SH-SY5Y (cell line): ENCODE measurements around the gene ITGA2.

Experiments used
- GATA2 ChIP-seq: IDR thresholded peaks from 2 replicates; pipeline ENCODE4 v1.6.1; 2011; ENCODE audit warnings: mild to moderate bottlenecking, low read depth, low read length
- GATA3 ChIP-seq: IDR thresholded peaks from 2 replicates; pipeline ENCODE4 v1.6.1; 2011; ENCODE audit warnings: low read depth, mild to moderate bottlenecking, low read length, moderate library complexity

ITGA2 gene

DNA sequence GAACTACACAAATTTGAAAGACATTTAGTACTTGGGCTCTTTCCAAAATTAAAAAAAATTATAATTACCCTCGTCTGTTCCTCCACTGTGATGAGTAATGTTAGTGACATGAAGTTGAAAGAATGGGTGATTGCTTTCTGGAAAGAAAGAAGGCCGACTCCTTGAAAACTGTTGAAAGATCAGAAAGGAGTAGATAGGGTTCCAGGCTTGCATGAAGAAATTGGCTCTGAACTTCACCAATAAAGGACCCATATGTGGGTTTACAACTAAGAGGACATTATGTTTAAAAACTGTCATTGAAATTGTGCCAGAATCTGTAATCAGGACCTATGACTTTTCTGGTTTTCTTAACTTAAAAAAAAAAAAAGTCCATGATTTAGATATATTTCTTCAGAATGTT, 141.1 kb downstream of the ITGA2 start:
- no peak for TF ChIP-seq GATA2
- no peak for TF ChIP-seq GATA3

DNA sequence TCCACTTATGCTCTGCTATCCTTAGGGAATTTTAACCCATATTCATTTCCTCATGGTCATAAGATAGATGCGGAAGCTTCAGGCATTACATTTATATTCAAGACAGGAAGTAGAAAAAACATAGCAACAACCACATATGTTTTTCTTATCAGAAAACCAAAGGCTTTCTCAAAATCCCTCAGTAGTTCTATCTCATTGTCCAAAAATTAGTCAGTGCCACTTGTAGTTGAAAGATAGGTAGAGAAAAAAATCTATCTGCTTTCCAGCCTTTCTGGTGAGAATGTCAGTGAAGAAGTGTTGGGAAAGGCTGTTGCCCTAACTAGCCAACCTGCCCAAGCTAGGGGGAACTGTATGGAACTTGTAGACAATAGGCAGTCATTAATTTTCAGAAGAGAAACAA, 143.9 kb downstream of the ITGA2 start:
- TF ChIP-seq GATA2 (no peak), GATA3 (no peak)
